ENCODE data around the gene NATD1.

The NATD1 gene

GRCh38 chr17:21275047-21275578 is 21.9 kb upstream of the NATD1 start:
- DNase-seq: peak; percentile 31

GRCh38 chr17:21272881-21273792 is 19.9 kb upstream of the NATD1 start:
- DNase-seq: no peak

GRCh38 chr17:21272250-21272649 is 19.0 kb upstream of the NATD1 start:
- DNase-seq: no peak

DNA sequence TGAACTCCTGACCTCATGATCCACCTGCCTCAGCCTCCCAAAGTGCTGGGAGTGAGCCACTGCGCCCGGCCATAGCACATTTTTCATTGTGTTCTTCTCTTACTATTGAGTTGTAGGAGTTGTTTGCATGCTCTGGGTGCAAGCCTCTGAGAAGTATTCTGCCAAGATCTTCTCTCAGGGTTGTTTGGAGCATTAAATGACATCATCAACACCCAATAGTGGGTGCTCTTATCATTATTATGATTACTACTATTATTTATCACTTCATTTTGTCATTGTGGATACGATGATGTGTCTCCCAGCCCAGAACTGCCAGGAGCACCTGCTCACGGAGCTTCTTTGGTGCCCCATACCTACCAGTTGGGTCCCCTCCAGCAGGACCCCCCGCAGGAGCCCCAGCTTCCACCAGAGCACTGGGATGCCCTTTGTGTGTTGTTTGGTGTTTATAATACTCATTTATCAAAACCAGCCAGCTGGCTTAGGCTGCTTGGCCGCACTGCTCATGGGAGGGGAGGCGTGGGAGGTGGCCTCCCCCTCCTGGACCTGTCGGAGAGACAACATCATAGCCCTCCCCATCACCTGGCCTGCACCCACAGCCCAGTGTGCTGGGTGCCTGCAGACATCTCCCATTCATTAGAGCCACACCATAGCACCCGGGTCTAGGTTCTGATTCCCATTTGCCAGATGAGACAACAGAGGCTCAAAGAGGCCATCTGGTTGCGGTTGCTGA is 18.4 kb upstream of the NATD1 start:
- DNase-seq: no peak

DNA sequence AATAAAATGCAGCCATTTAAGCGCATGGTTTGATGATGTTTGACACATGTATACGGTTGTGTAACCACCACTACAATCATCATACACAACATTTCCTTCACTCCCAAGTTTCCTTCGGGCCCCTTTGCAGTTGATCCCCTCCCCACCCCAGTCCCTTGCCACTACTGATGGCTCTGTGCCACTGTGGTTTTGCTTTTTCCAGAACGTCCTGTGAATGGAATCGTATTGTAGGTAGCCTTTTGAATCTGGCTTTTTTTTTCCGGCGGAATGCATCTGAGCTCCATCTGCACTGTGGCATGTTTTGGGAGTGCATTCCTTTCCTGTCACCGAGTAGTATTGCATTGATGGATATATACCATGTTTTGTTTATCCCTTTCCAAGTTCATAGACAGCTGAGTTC is 16.2 kb upstream of the NATD1 start:
- DNase-seq: no peak

GRCh38 chr17:21268596-21269188 is 15.5 kb upstream of the NATD1 start:
- no peak for DNase-seq

GRCh38 chr17:21263376-21263775 is 10.2 kb upstream of the NATD1 start:
- no peak for DNase-seq

GRCh38 chr17:21262259-21262993 is 9.2 kb upstream of the NATD1 start:
- DNase-seq: no peak

DNA sequence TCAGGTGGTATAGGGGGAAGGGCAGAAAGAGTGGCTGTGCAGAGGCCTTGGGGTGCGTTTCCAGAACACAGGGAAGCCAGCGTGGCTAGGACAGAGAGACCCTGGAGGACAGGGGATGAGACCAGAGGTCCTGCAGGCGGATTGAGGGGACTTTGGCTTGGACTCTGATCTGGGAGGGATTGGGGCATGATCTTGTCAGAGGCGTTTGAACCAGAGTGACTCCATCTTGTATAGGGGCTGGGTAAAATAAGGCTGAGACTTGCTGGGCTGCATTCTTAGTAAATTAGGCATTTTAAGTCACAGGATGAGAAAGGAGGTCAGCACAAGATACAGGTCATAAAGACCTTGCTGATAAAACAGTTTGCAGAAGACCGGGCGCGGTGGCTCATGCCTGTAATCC is 5.4 kb upstream of the NATD1 start:
- no peak for DNase-seq

DNA sequence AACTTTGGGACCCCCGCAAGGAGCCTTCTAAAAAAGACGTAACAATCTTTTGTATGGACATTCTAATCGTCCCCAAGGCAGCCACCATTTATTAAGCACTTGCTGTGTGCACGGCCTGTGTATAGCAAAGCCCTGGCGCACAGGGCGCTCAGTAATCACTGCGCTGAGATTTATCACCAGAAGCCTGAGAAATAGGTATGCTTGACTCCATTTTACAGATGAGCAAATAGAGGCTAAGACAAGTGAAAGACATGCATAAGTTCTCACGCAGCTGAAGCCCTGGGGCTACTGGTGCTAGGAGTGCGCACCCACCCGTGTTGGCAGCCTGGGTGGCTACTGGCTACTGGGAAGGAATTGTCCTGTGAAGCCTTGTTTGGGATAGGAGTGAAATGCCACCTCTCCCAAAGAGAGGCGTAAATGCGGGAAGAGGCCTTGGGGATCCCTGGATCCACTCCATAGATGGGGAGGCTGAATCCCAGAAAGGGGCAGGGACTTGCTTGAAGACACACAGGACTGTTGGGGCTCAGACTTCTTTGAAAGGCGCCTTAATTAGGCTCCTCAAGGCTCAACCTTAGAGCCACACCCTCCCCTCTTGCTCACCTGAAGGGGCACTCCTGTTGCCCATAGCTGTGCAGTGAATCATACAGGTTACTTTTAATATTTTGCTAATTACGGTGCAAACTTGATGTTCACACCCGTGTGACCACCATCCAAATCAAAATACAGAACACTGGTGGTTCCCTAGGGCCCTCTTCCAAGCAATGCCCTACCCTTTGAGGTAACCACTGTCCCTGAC is 634 bp upstream of the NATD1 start:
- no peak for DNase-seq

- DNase-seq: no peak
Observed at GRCh38 chr17:21252289-21252795, 868 bp downstream of the NATD1 start.

DNA sequence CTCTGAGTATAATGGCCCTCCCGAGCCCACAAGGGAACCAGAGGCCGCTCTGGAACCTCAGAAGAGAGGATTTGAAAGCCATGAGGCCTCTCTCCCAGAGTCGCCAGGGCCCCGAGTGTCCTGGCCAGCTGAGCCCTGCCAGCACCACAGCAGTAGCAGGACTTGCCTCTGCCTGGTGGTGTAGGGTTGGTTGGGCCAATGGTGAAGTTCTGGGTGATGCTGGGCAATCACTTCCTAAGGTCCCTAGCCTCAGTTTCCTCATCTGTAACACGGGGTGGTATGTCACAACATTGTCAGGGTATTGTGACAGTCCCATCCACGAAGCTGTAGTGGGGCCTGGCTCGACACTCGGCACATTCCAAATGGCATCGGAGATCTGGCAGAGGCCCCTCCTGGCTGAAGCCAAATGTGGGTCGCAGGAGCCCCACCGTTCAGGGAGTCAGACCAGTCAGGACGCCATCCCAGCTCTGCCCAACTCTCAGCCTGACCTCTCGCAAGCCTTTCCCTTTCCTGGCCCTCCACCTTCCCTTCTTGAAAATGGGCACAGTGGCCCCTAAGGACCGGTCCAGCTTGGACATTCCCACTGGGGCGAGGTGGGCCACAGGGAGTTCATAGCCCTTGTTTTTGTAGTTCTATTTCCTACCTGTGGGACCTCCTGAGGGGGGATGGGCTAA is 1.7 kb downstream of the NATD1 start:
- DNase-seq: no peak

DNA sequence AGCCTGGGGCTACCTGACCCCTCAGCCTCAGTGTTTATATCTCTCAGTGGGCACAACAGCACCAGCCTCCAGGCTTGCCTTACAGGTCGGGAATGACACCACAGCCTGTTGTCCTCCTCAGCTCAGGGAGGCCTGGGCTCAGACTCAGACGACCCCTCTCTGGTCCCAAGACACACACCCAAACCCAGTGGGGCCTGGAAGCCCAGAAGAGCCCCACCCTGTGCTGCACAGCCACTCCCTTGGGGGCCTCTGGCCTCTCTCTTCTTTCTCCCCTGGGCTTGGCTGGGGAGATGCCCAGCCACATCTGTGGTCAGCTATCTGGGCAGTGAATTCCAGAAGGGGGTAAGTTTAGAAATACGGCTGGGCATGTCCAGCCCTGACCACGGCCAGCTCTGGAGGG is 2.4 kb downstream of the NATD1 start:
- DNase-seq: no peak

GRCh38 chr17:21249920-21250703 is 3.1 kb downstream of the NATD1 start:
- DNase-seq: no peak

GRCh38 chr17:21249086-21249795 is 4.0 kb downstream of the NATD1 start:
- no peak for DNase-seq

DNA sequence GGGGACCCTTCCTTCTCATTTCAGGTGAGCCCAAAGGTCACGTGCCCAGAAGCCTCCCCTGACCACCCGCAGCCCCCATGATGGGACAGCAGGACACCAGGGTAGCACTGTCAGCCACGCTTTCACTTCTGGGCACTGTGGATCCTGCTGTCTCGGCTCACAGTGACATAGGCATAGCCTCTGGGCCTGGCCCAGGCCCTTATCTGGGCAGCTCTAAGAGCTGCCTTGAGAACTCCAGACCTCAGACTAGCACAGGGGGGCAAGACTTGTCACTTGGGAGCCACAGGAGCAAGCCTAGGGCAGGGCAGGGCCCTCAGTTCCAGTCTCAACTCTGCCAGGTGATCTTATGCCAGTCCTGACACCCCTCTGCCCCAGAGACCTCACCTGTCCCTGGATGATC is 4.7 kb downstream of the NATD1 start:
- DNase-seq: no peak

- DNase-seq: no peak
Observed at GRCh38 chr17:21247552-21248258, 5.5 kb downstream of the NATD1 start.

DNA sequence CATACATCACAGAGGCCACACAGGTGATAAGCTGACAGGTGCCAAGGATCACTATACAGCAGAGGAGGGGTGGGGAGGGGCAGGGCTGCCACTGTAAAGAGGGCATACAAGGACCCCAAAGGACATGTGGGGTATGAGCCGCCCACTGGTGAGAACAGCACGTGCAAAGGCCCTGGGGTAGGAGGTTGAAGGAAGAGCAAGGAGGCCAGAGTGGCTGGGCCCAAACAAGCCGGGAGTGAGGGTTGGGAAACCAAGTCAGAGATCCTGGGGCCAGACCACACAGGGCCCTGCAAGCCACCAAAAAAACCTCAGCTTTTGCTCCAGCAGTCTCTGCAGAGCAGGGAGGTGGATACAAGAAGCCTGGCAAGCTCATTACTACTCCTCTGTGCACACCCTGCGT is 6.5 kb downstream of the NATD1 start:
- DNase-seq: no peak

- no peak for DNase-seq
Observed at GRCh38 chr17:21245639-21246084, 7.5 kb downstream of the NATD1 start.
